ENCODE measurements around the gene MRPL47.

- TF ChIP-seq POLR2A (IDR thresholded peaks at IDR 0.05) = no peak
- TF ChIP-seq CTCF (IDR thresholded peaks at IDR 0.05) = no peak
Measured at GRCh38 chr3:179541596-179541995, 62.8 kb downstream of the MRPL47 start.
